HG03469 (cell line): Measurements from ENCODE around the gene MBNL1.
"Not testable (repeated sequence)": the region's sequence is repeated elsewhere in the genome, so short reads cannot be mapped to it uniquely, and the experiment has no call there.

ENCODE experiments used
- ATAC-seq: cut with Tn5 transposase; IDR thresholded peaks from one replicate; pipeline ENCODE4 v1.9.1; 2021; ENCODE audit warnings: mild to moderate bottlenecking, moderate library complexity, moderate number of reproducible peaks; ENCODE audit not compliant: unreplicated experiment

The MBNL1 gene

GRCh38 chr3:152395764-152396163 lies 127.0 kb downstream of the MBNL1 start:
- no peak for ATAC-seq

GRCh38 chr3:152396867-152397266 lies 128.1 kb downstream of the MBNL1 start:
- no peak for ATAC-seq

GRCh38 chr3:152397348-152397747 lies 128.6 kb downstream of the MBNL1 start:
- not testable (repeated sequence) for ATAC-seq

- ATAC-seq, result no peak
Measured at GRCh38 chr3:152398495-152398894, 129.8 kb downstream of the MBNL1 start.

GRCh38 chr3:152399374-152399773 lies 130.6 kb downstream of the MBNL1 start:
- ATAC-seq, result no peak

- no peak for ATAC-seq
Measured at GRCh38 chr3:152400887-152401286, 132.2 kb downstream of the MBNL1 start.

GRCh38 chr3:152402695-152403451 lies 134.1 kb downstream of the MBNL1 start:
- ATAC-seq, result peak; percentile 37

- ATAC-seq, result no peak
Measured at GRCh38 chr3:152403632-152404066, 134.9 kb downstream of the MBNL1 start.

GRCh38 chr3:152404976-152405375 lies 136.2 kb downstream of the MBNL1 start:
- no peak for ATAC-seq

GRCh38 chr3:152405915-152406802 lies 137.4 kb downstream of the MBNL1 start:
- ATAC-seq, result no peak

GRCh38 chr3:152413240-152413639 lies 144.5 kb downstream of the MBNL1 start:
- no peak for ATAC-seq

GRCh38 chr3:152416808-152417580 lies 148.3 kb downstream of the MBNL1 start:
- ATAC-seq, result no peak

GRCh38 chr3:152419748-152420147 lies 151.0 kb downstream of the MBNL1 start:
- no peak for ATAC-seq

- ATAC-seq, result no peak
Measured at GRCh38 chr3:152421162-152421561, 152.4 kb downstream of the MBNL1 start.

GRCh38 chr3:152426393-152426792 lies 157.7 kb downstream of the MBNL1 start:
- no peak for ATAC-seq

- no peak for ATAC-seq
Measured at GRCh38 chr3:152428577-152428976, 159.8 kb downstream of the MBNL1 start.

- ATAC-seq, result no peak
Measured at GRCh38 chr3:152430223-152431002, 161.7 kb downstream of the MBNL1 start.

- ATAC-seq, result no peak
Measured at GRCh38 chr3:152434142-152434541, 165.4 kb downstream of the MBNL1 start.

GRCh38 chr3:152435210-152435609 lies 166.5 kb downstream of the MBNL1 start:
- not testable (repeated sequence) for ATAC-seq
